Activated naive CD4-positive, alpha-beta T cell treated with anti-CD3 and anti-CD28 coated beads, Interleukin-2, amount 50 U/mL, for 24 hours (primary cell): Measurements from ENCODE around the gene SMTN.

Experiments used
- H3K27ac Mint-ChIP-seq: one replicate; pipeline ENCODE4 v1.8.0; 2021; ENCODE audit warnings: mild to moderate bottlenecking, mixed read lengths
- H3K27me3 Mint-ChIP-seq: one replicate; pipeline ENCODE4 v1.8.0; 2021; ENCODE audit warnings: mixed read lengths
- H3K36me3 Mint-ChIP-seq: one replicate; pipeline ENCODE4 v1.8.0; 2021; ENCODE audit warnings: mixed read lengths
- H3K4me1 Mint-ChIP-seq: one replicate; pipeline ENCODE4 v1.8.0; 2021; ENCODE audit warnings: mixed read lengths
- H3K4me3 Mint-ChIP-seq: one replicate; pipeline ENCODE4 v1.8.0; 2021; ENCODE audit warnings: mild to moderate bottlenecking, mixed read lengths
- H3K9me3 Mint-ChIP-seq: one replicate; pipeline ENCODE4 v1.8.0; 2021; ENCODE audit warnings: mixed read lengths

The SMTN gene

DNA sequence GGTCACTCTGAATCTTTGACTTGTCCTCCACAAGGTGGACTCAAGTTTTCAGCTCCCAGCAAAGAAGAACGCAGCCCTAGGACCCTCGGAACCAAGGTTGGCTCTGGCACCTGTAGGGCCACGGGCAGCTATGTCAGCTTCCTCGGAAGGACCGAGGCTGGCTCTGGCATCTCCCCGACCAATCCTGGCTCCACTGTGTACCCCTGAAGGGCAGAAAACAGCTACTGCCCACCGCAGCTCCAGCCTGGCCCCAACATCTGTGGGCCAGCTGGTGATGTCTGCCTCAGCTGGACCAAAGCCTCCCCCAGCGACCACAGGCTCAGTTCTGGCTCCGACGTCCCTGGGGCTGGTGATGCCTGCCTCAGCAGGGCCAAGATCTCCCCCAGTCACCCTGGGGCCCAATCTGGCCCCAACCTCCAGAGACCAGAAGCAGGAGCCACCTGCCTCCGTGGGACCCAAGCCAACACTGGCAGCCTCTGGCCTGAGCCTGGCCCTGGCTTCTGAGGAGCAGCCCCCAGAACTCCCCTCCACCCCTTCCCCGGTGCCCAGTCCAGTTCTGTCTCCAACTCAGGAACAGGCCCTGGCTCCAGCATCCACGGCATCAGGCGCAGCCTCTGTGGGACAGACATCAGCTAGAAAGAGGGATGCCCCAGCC is 43.8 kb downstream of the SMTN start:
- no peak overlapping the region for H3K4me3 Mint-ChIP-seq
- H3K27me3 Mint-ChIP-seq: no peaks in the 10 kb centered on the region
- no peak overlapping the region for H3K27ac Mint-ChIP-seq
- no peaks in the 10 kb centered on the region for H3K36me3 Mint-ChIP-seq
- no peaks in the 10 kb centered on the region for H3K4me1 Mint-ChIP-seq
- no peaks in the 10 kb centered on the region for H3K9me3 Mint-ChIP-seq

DNA sequence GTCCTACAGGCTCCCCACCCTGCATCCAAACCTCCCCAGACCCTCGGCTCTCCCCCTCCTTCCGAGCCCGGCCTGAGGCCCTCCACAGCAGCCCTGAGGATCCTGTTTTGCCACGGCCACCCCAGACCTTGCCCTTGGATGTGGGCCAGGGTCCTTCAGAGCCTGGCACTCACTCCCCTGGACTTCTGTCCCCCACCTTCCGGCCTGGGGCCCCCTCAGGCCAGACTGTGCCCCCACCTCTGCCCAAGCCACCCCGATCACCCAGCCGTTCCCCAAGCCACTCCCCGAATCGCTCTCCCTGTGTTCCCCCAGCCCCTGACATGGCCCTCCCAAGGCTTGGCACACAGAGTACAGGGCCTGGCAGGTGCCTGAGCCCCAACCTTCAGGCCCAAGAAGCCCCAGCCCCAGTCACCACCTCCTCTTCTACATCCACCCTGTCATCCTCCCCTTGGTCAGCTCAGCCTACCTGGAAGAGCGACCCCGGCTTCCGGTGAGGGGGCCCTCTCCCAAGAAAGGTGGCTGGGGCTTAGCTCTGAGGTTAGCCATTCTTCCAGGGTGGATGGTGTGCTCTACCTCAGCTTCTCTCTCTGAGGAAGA is 44.5 kb downstream of the SMTN start:
- Mint-ChIP-seq H3K4me3 (no peak overlapping the region), H3K36me3 (no peaks in the 10 kb centered on the region), H3K27ac (no peak overlapping the region)

DNA sequence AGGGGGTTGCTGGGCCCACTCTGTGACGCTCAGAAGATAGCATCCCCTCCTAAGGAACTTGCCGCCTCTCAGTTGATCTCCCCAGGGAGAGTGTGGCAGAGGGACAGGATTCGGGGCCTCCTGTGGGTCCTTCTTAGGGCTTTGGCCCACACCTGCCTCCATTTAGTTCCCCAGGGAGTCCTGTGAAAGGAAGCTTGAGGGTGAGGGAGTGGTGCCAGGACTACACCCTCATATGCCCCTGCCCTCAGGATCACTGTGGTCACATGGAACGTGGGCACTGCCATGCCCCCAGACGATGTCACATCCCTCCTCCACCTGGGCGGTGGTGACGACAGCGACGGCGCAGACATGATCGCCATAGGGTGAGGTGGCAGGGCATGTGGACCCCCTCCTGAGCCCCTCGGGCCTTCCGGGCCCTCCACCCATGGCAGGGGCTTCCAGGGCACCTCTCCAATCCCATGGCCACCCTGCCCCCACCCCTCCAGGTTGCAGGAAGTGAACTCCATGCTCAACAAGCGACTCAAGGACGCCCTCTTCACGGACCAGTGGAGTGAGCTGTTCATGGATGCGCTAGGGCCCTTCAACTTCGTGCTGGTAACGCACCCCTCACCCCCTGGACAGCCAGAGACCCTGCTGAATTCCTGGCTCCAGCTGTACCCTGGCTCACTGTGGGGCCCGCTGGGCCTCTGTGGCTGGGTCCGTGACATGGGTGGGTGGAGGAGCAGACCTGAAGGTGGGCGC is 45.2 kb downstream of the SMTN start:
- Mint-ChIP-seq H3K36me3 (no peaks in the 10 kb centered on the region), H3K9me3 (no peaks in the 10 kb centered on the region), H3K4me1 (no peaks in the 10 kb centered on the region), H3K27me3 (no peaks in the 10 kb centered on the region), H3K27ac (no peak overlapping the region), H3K4me3 (no peak overlapping the region)

More for the DNA sequence above, 44.5 kb downstream of the SMTN start:
- Mint-ChIP-seq H3K27me3 (no peaks in the 10 kb centered on the region), H3K4me1 (no peaks in the 10 kb centered on the region), H3K9me3 (no peaks in the 10 kb centered on the region)

DNA sequence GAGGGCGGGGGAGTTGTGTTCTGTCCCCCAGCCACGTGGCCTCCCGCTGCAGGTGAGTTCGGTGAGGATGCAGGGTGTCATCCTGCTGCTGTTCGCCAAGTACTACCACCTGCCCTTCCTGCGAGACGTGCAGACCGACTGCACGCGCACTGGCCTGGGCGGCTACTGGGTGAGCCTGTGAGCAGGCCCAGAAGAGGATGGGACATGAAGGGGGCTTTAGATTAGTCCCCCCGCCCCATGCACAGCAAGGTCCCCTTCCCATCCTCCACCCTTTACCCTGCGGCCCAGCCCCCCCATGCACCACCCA is 45.7 kb downstream of the SMTN start:
- H3K36me3 Mint-ChIP-seq: no peaks in the 10 kb centered on the region
- no peaks in the 10 kb centered on the region for H3K9me3 Mint-ChIP-seq
- no peak overlapping the region for H3K4me3 Mint-ChIP-seq
- H3K27ac Mint-ChIP-seq: no peak overlapping the region
- H3K27me3 Mint-ChIP-seq: no peaks in the 10 kb centered on the region
- no peaks in the 10 kb centered on the region for H3K4me1 Mint-ChIP-seq

DNA sequence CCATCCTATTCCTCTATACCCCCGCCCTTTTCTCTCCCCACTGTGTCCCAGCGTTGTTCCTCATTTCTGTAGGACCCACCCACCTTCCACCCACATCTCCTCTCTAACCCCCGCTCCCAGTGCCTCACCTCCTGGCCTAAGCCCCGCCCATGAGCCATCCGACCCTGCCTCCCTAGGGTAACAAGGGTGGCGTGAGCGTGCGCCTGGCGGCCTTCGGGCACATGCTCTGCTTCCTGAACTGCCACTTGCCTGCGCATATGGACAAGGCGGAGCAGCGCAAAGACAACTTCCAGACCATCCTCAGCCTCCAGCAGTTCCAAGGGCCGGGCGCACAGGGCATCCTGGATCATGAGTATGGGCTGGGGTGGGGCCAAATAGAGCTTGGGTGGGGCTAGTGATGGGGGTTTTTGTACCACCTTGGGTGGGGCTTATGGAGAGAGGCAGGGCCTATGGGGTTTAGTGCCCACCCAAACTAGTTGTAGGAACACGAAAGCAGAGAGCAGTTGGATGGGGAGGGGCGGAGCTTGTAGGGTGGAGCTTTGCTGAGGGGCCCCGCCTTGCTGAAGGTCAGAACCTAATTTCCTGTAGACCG is 46.2 kb downstream of the SMTN start:
- H3K9me3 Mint-ChIP-seq: no peaks in the 10 kb centered on the region
- no peak overlapping the region for H3K4me3 Mint-ChIP-seq
- no peaks in the 10 kb centered on the region for H3K27me3 Mint-ChIP-seq
- H3K36me3 Mint-ChIP-seq: no peaks in the 10 kb centered on the region
- H3K4me1 Mint-ChIP-seq: no peaks in the 10 kb centered on the region
- no peak overlapping the region for H3K27ac Mint-ChIP-seq

DNA sequence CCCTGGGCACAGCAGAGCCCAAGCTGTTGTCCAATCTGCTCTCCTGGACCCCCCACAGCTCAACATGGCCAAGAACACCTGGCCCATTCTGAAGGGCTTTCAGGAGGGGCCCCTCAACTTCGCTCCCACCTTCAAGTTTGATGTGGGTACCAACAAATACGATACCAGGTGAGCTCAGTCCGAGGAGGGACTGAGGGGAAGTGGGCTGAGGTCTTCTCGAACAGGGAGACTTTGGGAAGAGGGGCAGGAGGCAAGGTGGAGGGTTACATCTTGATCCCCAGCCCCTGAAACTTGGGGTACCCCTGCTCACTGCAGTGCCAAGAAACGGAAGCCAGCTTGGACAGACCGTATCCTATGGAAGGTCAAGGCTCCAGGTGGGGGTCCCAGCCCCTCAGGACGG is 47.0 kb downstream of the SMTN start:
- H3K4me1 Mint-ChIP-seq: no peaks in the 10 kb centered on the region

DNA sequence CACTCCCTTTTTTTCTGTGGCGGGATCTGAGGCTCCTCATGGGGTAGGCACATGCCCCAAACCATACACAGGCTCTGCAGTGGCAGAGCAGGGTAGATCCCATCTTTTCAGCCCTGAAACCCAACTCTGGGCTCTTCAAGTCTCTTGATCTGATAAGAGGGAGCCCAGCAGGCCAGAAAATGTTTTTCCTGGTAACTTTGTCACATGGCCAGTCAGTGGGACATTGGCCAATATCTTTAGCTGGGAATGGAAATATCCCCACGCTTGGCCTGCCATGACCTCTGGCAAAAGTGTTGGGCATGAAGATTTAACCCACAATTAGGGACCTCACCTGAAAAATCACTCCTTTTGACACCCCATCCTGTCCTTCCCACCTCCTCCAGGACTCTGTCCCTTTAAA is 49.8 kb downstream of the SMTN start:
- Mint-ChIP-seq H3K4me1 (no peaks in the 10 kb centered on the region), H3K36me3 (no peaks in the 10 kb centered on the region), H3K9me3 (no peaks in the 10 kb centered on the region), H3K27me3 (no peaks in the 10 kb centered on the region), H3K27ac (no peak overlapping the region), H3K4me3 (no peak overlapping the region)

More for the DNA sequence above, 47.0 kb downstream of the SMTN start:
- no peak overlapping the region for H3K27ac Mint-ChIP-seq
- no peaks in the 10 kb centered on the region for H3K9me3 Mint-ChIP-seq
- no peaks in the 10 kb centered on the region for H3K27me3 Mint-ChIP-seq
- no peaks in the 10 kb centered on the region for H3K36me3 Mint-ChIP-seq
- no peak overlapping the region for H3K4me3 Mint-ChIP-seq

DNA sequence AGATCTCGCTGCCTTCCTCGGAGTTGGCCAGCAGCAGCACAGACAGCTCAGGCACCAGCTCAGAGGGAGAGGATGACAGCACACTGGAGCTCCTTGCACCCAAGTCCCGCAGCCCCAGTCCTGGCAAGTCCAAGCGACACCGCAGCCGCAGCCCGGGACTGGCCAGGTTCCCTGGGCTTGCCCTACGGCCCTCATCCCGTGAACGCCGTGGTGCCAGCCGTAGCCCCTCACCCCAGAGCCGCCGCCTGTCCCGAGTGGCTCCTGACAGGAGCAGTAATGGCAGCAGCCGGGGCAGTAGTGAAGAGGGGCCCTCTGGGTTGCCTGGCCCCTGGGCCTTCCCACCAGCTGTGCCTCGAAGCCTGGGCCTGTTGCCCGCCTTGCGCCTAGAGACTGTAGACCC is 52.8 kb downstream of the SMTN start:
- H3K9me3 Mint-ChIP-seq: no peaks in the 10 kb centered on the region
- no peaks in the 10 kb centered on the region for H3K27me3 Mint-ChIP-seq
- H3K4me1 Mint-ChIP-seq: no peaks in the 10 kb centered on the region
- no peak overlapping the region for H3K4me3 Mint-ChIP-seq
- no peaks in the 10 kb centered on the region for H3K36me3 Mint-ChIP-seq
- H3K27ac Mint-ChIP-seq: no peak overlapping the region

DNA sequence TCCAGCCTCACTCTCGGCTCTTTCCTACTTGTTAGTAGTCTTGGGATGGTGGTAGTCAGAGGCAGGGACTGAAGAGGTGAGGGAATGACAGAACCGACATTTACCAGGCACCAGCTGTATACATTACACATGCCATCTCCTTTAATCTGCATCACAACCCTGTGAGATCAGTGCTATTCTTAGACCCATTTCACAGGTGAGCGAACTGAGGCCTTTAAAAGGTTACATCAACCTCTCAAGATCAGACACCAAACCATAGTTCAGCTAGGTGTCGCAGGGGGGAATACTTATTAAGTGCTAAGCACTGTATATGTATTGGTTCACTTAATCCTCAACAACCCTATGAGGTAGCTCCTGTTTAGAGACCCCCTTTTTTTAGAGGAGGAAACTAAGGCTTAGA is 53.6 kb downstream of the SMTN start:
- no peaks in the 10 kb centered on the region for H3K9me3 Mint-ChIP-seq
- H3K27ac Mint-ChIP-seq: no peak overlapping the region
- H3K4me3 Mint-ChIP-seq: no peak overlapping the region
- no peaks in the 10 kb centered on the region for H3K36me3 Mint-ChIP-seq
- H3K4me1 Mint-ChIP-seq: no peaks in the 10 kb centered on the region
- H3K27me3 Mint-ChIP-seq: no peaks in the 10 kb centered on the region

DNA sequence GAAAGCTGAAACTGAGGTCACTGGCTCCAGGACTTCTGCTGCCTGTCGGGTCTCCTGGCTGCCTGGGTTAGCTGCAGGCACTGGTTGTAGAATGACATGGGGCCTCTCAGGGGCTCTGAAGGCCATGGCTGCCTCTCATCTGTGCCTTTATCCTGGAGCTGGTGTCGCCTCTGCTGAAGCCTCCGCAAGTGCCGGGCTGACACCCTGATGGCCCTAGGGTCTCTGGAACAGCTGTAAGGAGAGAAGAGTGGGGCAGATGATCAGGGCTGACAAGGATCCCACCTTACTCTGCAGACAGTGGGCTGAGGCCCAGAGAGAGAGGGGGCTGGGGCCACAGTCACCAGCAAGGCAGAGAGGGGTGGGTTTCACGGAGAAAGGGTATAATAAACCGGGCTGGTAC is 54.6 kb downstream of the SMTN start:
- Mint-ChIP-seq H3K36me3 (no peaks in the 10 kb centered on the region), H3K27ac (no peak overlapping the region), H3K27me3 (no peaks in the 10 kb centered on the region), H3K9me3 (no peaks in the 10 kb centered on the region), H3K4me1 (no peaks in the 10 kb centered on the region), H3K4me3 (no peak overlapping the region)

DNA sequence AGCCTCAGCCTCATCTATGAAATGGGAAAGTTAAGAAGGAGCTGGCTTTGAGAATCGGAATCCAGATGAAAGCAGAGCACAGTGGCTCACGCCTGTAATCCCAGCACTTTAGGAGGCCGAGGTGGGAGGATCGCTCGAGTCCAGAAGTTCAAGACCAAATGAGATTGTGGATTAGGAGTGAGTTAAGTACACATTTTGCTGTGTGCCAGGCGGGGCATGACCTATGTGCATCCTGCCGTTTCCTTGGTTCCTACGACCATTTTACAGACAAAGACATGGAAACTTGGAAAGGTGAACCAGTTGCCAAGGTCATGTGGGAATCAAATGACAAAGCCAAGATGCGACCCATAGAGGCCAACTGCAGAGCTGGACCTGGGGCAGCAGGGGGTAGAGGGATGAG is 55.0 kb downstream of the SMTN start:
- no peaks in the 10 kb centered on the region for H3K27me3 Mint-ChIP-seq
- no peaks in the 10 kb centered on the region for H3K9me3 Mint-ChIP-seq
- no peaks in the 10 kb centered on the region for H3K4me1 Mint-ChIP-seq
- H3K36me3 Mint-ChIP-seq: no peaks in the 10 kb centered on the region
- no peak overlapping the region for H3K4me3 Mint-ChIP-seq
- no peak overlapping the region for H3K27ac Mint-ChIP-seq

DNA sequence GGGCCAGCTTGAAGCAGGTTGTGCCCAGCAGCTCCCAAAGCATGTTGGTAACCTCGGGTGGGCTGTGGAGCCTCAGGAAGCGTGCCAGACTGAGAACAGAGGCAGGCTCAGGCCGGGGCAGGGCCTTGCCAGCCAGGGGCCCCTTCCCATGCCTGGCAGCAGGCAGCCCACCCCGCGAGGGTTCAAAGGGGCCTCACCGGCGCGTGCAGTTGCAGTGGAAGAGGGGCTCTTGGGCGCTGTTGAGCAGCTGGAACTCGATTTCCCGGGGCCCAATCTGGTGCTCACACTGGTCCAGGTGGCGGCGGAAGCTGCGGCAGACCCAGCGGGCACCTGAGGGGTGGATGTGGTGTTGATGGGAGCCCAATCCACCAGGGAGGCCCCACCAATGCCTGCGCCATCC is 55.6 kb downstream of the SMTN start:
- Mint-ChIP-seq H3K27me3 (no peaks in the 10 kb centered on the region), H3K27ac (no peak overlapping the region), H3K4me1 (no peaks in the 10 kb centered on the region), H3K9me3 (no peaks in the 10 kb centered on the region), H3K4me3 (no peak overlapping the region), H3K36me3 (no peaks in the 10 kb centered on the region)

DNA sequence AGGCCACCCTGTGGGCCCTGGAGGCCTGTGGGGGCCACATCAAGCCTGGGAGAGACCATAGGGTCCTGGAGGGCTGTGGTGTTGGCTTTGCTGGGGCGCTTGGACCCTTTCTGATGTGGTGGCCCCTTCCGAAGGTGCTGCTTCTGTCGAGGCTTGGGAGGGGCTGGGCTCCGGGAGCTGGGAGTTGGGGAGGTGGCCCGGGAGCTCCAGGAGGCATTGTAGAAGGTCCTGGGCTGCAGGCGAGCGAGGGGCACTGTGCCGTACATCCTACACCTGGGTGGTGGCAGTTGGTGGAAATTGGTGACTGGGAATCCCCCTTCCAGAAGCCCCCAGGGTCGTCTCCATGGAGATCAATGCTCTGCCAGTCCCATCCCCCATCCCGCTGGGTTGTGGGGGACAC is 56.6 kb downstream of the SMTN start:
- H3K4me1 Mint-ChIP-seq: no peaks in the 10 kb centered on the region
- H3K9me3 Mint-ChIP-seq: no peaks in the 10 kb centered on the region
- H3K4me3 Mint-ChIP-seq: no peak overlapping the region
- H3K36me3 Mint-ChIP-seq: no peaks in the 10 kb centered on the region
- H3K27ac Mint-ChIP-seq: no peak overlapping the region
- no peaks in the 10 kb centered on the region for H3K27me3 Mint-ChIP-seq

DNA sequence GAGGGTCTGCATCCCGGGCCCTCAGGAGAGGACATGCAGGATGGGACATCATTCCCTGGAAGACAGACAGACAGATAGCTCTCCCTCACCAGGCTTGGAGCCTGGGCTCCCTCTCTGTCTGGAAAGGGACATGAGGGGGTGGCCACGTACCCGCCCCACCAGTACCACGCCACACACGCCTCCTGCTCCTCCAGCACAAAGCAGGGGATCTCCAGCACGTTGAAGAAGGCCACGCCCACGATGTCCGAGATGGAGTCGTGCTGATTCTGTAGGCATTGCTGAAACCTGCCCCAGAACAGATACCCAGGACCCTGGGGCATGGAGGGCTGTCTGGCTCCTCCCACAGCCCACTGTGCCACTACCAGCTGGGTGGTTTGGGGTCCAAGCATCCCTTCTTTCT is 57.0 kb downstream of the SMTN start:
- no peak overlapping the region for H3K27ac Mint-ChIP-seq

DNA sequence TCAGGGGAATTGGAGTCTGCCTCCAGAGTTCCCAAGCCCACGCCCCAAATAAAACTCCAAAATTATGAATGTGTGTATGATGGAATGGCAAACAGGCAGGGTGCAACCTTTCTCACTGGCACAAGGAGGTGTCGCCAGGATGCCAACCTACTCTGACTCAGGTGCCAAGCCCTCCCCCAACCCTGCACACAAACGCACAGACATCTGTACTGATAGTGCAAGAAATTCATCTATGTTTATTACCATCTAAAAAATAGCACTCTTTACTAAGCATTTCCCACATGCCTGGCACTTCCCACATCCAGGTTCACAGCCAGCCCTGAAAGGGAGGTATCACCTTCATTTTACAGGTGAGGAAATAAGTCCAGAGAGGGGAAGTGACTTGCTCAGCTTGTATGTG is 57.9 kb downstream of the SMTN start:
- Mint-ChIP-seq H3K36me3 (no peaks in the 10 kb centered on the region), H3K9me3 (no peaks in the 10 kb centered on the region), H3K27me3 (no peaks in the 10 kb centered on the region), H3K4me3 (no peak overlapping the region), H3K4me1 (peaks cover 4% of the 10 kb centered on the region), H3K27ac (no peak overlapping the region)

More for the DNA sequence above, 57.0 kb downstream of the SMTN start:
- Mint-ChIP-seq H3K36me3 (no peaks in the 10 kb centered on the region), H3K4me3 (no peak overlapping the region), H3K27me3 (no peaks in the 10 kb centered on the region), H3K9me3 (no peaks in the 10 kb centered on the region), H3K4me1 (no peaks in the 10 kb centered on the region)
